Measurements from ENCODE around the gene HTT.

GRCh38 chr4:3206439-3207100 is 132.1 kb downstream of the HTT start:
- TF ChIP-seq RAD21 (conservative IDR thresholded peaks at IDR 0.05) (no peak), CTCF (IDR thresholded peaks at IDR 0.05; ENCODE audit: poor library complexity, severe bottlenecking) (no peak), EZH2 (IDR thresholded peaks at IDR 0.05; ENCODE audit: borderline replicate concordance, insufficient read depth, low read length, poor library complexity, severe bottlenecking) (no peak), REST (IDR thresholded peaks at IDR 0.05; ENCODE audit: borderline replicate concordance) (no peak)
